NCI-H2227 (cell line): ENCODE data around the gene PITPNB.
A peak's percentile ranks its signal among the peaks of the same experiment; 100 is the strongest.

ENCODE experiments used
- DNase-seq: peaks from one replicate; lab custom pipeline; 2025; ENCODE audit not compliant: unreplicated experiment; lab: John Stamatoyannopoulos, UW

Gene PITPNB

DNA sequence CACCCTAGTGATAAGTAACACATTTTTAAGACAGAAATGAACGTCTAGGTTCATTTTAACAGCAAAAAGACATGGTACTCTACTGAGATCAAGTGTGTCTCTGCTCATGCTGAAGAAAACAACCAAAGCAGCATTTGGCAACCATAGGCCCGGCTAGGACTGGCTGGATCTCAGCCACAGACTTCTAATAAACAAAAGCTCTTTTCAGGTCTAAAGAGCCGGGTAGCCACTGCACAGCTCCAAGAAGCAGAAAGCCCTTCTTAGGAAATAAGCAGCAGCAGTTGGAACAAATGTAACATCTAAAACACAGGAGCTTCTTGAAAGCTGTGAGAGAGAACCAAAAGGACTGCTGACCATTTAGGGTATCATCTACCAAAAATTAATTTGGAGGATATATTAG lies 37.6 kb downstream of the PITPNB start:
- no peak for DNase-seq

GRCh38 chr22:27880778-27881394 lies 38.2 kb downstream of the PITPNB start:
- DNase-seq, result peak; percentile 50

- DNase-seq, result peak; percentile 28
Observed at GRCh38 chr22:27879923-27880322, 39.1 kb downstream of the PITPNB start.

- no peak for DNase-seq
Observed at GRCh38 chr22:27878541-27878940, 40.5 kb downstream of the PITPNB start.

- no peak for DNase-seq
Observed at GRCh38 chr22:27877501-27877900, 41.6 kb downstream of the PITPNB start.

DNA sequence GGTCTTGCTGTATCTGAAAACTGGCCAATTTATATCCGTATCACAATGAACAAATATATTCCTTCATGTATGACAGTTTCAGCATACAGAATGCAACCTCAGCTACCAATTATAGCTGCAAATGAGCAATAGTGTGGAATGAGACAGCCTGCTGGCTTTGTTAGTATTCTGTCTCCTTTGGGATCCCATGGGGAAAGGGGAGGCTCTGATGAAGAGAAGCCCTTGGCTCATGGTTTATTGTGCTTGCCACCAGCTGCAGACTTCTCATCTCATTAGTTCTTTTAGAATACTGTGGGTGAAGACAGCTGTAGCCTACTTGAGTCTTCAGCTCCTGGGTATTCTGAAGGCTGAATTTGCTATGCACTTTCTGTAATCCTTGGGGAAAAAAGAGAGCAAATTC lies 42.4 kb downstream of the PITPNB start:
- no peak for DNase-seq

DNA sequence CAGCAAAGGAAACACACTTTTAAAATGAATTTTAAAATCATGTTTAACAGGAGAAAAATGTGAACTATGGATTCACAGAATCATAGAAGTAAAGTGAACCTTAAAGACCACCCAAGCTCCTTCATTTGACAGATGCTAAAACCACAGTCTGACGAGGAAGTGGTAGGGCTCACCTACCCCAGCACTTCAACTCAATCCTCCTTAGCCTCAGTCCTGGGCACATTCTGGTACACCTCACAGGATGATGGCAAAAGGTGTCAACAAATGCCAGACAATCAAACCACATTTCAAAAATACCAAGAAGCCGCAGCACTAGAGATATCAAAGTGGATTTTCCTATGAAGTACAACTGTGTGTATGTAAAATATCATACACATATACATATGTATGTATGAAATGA lies 43.1 kb downstream of the PITPNB start:
- DNase-seq, result no peak

GRCh38 chr22:27874764-27875163 lies 44.3 kb downstream of the PITPNB start:
- no peak for DNase-seq

GRCh38 chr22:27874185-27874584 lies 44.9 kb downstream of the PITPNB start:
- no peak for DNase-seq

GRCh38 chr22:27873472-27873871 lies 45.6 kb downstream of the PITPNB start:
- DNase-seq, result no peak

DNA sequence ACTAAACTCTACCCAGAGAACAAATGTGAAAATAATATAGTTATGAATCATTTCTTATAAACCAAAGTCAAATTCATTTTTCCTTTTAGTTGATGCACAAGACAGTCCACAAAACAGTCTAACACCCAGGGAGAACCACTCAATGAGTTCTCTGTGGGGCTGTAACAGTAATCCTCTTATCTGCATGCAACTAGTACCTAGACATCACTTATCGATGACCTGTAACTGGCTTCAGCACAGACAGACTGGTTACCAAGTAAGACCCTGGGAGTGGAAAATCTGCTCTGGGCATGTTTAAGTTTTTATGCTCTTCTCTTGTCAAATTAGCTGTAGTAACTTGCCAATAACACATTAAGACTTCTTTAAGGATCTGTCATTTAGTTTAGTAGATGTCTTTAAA lies 46.6 kb downstream of the PITPNB start:
- no peak for DNase-seq

DNA sequence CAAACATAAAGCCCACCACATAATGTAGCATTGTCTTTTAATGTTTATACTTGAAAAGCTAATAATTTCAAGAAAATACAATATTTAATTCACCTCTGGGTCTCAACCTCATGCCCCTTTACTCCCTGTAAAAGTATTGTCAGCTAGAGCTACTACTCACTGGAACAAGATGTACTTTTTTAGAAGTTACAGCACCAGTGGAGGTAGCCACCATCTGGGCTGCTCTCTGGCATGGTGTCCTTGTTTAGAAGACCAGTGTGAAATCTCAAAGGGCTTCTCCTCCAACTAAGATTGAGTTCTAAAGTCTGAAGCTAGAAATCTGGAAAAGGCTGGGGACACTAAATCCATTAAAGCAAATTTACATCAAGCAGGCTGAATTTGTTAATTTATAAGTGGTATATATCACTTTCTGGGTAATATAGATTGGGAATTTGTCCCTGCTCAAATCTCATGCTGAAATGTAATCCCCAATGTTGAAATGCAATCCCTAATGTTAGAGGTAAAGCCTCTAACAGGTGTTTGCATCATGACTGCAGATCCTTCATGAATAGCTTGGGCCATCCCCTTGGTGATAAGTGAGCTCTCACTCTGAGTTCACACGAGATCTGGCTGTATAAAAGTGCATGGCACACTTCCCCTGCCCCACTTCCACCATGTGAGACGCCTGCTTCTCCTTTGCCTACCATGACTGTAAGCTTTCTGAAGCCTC lies 47.6 kb downstream of the PITPNB start:
- DNase-seq, result no peak

DNA sequence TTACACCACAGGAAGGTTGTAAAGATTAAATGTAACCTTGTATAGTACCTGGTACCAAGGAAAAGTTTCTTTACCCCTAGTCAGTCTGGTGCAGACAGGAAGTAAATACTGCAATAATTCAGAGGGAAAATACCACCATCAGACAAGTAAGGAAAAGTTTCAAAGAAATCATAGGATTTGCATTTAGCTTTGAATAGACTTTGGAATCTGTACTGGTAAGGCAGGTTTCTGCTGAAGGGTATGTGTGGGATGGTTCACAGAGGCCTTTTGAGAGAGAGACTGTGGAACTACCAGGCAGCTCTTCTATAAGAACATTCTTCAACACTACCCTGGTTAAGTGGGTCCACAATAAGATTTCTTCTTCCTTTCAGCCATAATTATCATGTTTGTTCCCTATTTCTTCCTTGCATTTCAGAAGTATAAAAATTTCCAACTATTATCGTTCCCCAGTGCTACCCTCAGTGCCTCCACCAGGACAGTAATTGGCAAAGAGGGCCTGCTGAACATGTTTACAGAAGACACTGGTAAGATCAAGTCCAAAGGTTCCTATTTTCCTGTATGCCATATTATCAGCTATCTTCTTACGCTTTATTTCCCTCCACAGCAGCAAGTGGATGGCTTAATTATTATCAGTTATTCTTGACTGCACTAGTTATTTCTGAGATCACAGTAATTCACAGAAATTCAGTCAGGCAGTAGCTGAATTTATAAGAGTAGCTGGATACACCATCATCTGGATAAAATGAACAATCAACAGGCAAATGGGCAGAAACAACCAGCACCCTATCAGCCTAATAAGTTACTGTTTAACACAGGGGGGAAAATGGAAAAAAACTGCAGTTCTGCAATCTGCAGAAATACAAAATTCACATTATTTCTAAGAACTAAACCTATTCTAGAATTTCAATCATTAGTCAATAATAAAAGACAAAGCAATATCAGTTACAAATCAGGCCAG lies 48.5 kb downstream of the PITPNB start:
- DNase-seq, result no peak

GRCh38 chr22:27868732-27869282 lies 50.2 kb downstream of the PITPNB start:
- no peak for DNase-seq

- no peak for DNase-seq
Observed at GRCh38 chr22:27867953-27868731, 50.9 kb downstream of the PITPNB start.

GRCh38 chr22:27867085-27867952 lies 51.7 kb downstream of the PITPNB start:
- no peak for DNase-seq

DNA sequence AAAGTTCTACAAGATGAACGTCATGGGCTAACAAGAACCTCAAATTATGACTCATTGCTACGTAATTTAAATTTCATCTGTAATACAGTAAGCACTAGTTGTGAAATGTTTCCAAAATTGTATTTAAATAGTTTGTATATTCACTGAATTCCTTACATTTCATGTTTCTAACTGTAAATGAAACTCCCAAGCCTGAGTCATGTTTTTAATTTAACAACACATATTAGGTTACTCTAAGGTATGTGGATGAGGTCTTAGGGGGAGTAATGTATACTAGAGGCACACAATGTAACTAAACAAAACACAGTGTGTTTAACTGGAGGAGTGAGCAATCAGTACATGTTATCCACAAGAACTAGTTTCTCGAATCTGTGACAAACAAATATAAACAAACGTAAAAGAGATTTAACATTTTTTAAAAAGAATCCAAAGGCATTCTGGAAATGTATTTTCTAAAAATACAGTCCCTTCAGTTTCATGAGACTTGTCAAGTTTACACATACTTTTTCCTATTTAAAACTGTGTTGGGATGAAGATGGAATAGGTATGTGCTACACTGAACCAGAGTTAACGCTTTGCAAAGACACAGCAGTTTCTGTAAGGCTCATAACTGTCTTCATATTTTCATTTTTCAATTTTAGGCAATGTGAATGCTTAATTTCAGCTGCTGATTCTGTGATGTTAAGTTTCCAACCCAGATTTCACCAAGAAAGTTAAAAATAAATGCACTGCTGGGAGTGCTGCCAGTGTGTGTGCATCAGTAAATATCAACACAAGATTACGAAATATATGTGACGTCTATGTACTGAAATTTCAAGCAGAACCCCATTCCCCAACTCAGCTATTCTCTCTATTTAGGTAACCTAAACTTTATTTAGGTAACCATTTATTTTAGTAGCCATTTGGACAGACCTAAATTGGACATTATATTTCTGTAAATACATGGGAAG lies 52.6 kb downstream of the PITPNB start:
- no peak for DNase-seq

DNA sequence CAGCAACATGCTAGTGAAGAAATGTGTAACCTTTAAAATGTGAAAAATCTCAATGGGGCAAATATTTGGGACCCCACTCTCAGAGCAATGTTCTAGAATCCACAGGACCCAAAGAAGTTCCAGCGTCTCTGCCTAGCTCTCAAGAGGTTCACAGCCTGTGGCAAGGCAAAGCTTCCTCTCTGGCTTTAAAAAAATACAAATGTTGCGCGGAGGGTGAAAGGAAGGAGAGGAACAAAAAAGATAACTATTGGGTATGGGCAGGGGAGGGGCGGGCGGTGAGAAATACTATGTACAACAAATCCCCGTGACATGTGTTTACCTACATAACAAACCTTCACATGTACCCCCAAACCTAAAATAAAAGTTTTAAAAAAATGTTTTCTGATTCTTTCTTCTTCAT lies 53.6 kb downstream of the PITPNB start:
- DNase-seq, result no peak

DNA sequence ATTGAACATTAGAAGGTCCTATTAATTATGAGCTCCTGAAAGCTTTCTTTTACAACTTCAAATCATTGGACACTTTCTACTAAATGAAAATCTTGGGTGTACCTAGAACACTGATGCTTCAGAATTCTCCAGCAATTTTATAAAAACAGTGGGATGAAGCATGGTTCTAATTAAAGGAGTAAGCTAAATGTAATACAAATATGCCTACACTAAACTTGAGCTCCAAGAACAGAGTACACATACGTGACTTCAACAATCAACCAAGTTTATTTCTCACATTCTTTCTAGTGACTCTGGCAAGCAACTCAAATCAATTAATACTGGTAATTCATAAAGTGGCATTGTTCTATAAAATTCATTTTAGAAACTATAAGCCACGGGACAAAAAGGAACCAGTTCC lies 55.5 kb downstream of the PITPNB start:
- DNase-seq, result no peak
